HepG2 (cell line): Measurements from ENCODE around the gene UCKL1. TPM values are rescaled to one million over a fixed set of nuclear protein-coding genes. Genes with fewer than 3 reads are reported as not detected.

Experiments
- ELF1 ChIP-seq: sonication (generic); formaldehyde crosslinking; IDR thresholded peaks from 2 replicates; pipeline ENCODE4 v1.4.0; 2020; ENCODE audit warnings: missing genetic modification reagents
- GMEB1 ChIP-seq: sonication (generic); formaldehyde crosslinking; IDR thresholded peaks from 2 replicates; pipeline ENCODE4 v1.5.1; 2020; ENCODE audit warnings: missing genetic modification reagents, mild to moderate bottlenecking, borderline replicate concordance
- HMG20B ChIP-seq: conservative IDR thresholded peaks from 2 replicates; pipeline ENCODE4 v1.6.1; 2016; ENCODE audit warnings: missing genetic modification reagents, missing compliant biosample characterization
- IKZF4 ChIP-seq: sonication (generic); formaldehyde crosslinking; IDR thresholded peaks from 2 replicates; pipeline ENCODE4 v1.5.1; 2020; ENCODE audit warnings: borderline replicate concordance, mild to moderate bottlenecking, low read depth, missing genetic modification reagents; ENCODE audit errors: not compliant biosample characterization
- NFYC ChIP-seq: IDR thresholded peaks from 2 replicates; pipeline ENCODE4 v1.6.1; 2016; ENCODE audit warnings: missing genetic modification reagents, missing compliant biosample characterization
- PPARG ChIP-seq: conservative IDR thresholded peaks from 2 replicates; pipeline ENCODE4 v1.6.1; 2016; ENCODE audit warnings: missing biosample characterization, missing genetic modification reagents
- SNAPC4 ChIP-seq: sonication (generic); formaldehyde crosslinking; IDR thresholded peaks from 2 replicates; pipeline ENCODE4 v1.4.0; 2020; ENCODE audit warnings: mild to moderate bottlenecking, missing genetic modification reagents
- SP5 ChIP-seq: IDR thresholded peaks from 2 replicates; pipeline ENCODE4 v1.6.1; 2016; ENCODE audit warnings: low read depth, borderline replicate concordance
- TBX2 ChIP-seq: sonication (generic); formaldehyde crosslinking; IDR thresholded peaks from 2 replicates; pipeline ENCODE4 v1.5.0; 2020; ENCODE audit warnings: missing genetic modification reagents, mild to moderate bottlenecking, borderline replicate concordance
- ZKSCAN1 ChIP-seq: fragments of 150-350 bp; IDR thresholded peaks from 2 replicates; pipeline ENCODE4 v1.6.1; 2014; ENCODE audit warnings: low read length
- ZNF333 ChIP-seq: sonication (generic); formaldehyde crosslinking; IDR thresholded peaks from 2 replicates; pipeline ENCODE4 v1.4.0; 2020; ENCODE audit warnings: mild to moderate bottlenecking, missing genetic modification reagents, borderline replicate concordance
- ZNF33A ChIP-seq: sonication (generic); formaldehyde crosslinking; IDR thresholded peaks from 2 replicates; pipeline ENCODE4 v1.5.1; 2020; ENCODE audit warnings: missing genetic modification reagents, mild to moderate bottlenecking, moderate library complexity, borderline replicate concordance
- ZSCAN9 ChIP-seq: IDR thresholded peaks from 2 replicates; pipeline ENCODE4 v1.6.1; 2016; ENCODE audit warnings: borderline replicate concordance
- polyA plus RNA-seq, 8 experiments: library from polyadenylated mRNA; depleted of rRNA in 3 of 8; stranded (reverse) in 7 of 8; unstranded in 1 of 8; fragments of >200 nt; fragmentation: Illumina TruSeq in 4 of 8; extraction: Trizol in 4 of 8; gene quantifications; 2 replicates each; pipeline versions ENCODE4 v1.2.1 to v1.2.3, GENCODE V29; 2011 to 2016; ENCODE audit warnings: low read depth in 4 of 8, missing spikeins in 1 of 8, mixed read lengths in 1 of 8; ENCODE audit not compliant: insufficient read depth in 1 of 8
- total RNA-seq, 5 experiments: library from RNA; depleted of rRNA; stranded (reverse); fragments of >200 nt; fragmentation: Illumina TruSeq; extraction: Trizol; gene quantifications; 2 replicates each; pipeline ENCODE4 v1.2.3, GENCODE V29; 2016; ENCODE audit warnings: low read depth in 1 of 5
- TF ChIP-seq, protein P1 (sequence below): sonication (generic); formaldehyde crosslinking; IDR thresholded peaks from 2 replicates; pipeline ENCODE4 v1.9.0; 2021; ENCODE audit warnings: missing genetic modification reagents, borderline replicate concordance
- TF ChIP-seq, protein P2 (sequence below): sonication (generic); formaldehyde crosslinking; IDR thresholded peaks from 2 replicates; pipeline ENCODE4 v1.5.0; 2020; ENCODE audit warnings: mild to moderate bottlenecking, missing genetic modification reagents

Gene UCKL1
- total and polyA plus RNA-seq, 2 of the 13 experiments (the other 11 are each of a cell fraction or from before 2014, with no cell fraction given), result 50.2 to 126 TPM

- TF ChIP-seq SNAPC4 (CRISPR knock-in tag) (peak; percentile 79; the same call in 1 of the 2 replicates), SP5 (peak; percentile 51; the same call in 1 of the 2 replicates), GMEB1 (0 out of 2 replicates have a peak, but pooled peaks have one; percentile 21), ELF1 (CRISPR knock-in tag) (no peak; the same call in 1 of the 2 replicates), NFYC (CRISPR knock-in tag) (no peak), HMG20B (CRISPR knock-in tag) (no peak), ZKSCAN1 (no peak), ZSCAN9 (peak; percentile 59; the same call in 1 of the 2 replicates), ZNF333 (peak; percentile 82; the same call in 1 of the 2 replicates), IKZF4 (no peak), PPARG (CRISPR knock-in tag) (peak; percentile 76), TBX2 (CRISPR knock-in tag) (peak; percentile 83), ZNF33A (CRISPR knock-in tag) (no peak)
- TF ChIP-seq, protein P1, sequence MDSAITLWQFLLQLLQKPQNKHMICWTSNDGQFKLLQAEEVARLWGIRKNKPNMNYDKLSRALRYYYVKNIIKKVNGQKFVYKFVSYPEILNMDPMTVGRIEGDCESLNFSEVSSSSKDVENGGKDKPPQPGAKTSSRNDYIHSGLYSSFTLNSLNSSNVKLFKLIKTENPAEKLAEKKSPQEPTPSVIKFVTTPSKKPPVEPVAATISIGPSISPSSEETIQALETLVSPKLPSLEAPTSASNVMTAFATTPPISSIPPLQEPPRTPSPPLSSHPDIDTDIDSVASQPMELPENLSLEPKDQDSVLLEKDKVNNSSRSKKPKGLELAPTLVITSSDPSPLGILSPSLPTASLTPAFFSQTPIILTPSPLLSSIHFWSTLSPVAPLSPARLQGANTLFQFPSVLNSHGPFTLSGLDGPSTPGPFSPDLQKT, result no peak
- TF ChIP-seq, protein P2, sequence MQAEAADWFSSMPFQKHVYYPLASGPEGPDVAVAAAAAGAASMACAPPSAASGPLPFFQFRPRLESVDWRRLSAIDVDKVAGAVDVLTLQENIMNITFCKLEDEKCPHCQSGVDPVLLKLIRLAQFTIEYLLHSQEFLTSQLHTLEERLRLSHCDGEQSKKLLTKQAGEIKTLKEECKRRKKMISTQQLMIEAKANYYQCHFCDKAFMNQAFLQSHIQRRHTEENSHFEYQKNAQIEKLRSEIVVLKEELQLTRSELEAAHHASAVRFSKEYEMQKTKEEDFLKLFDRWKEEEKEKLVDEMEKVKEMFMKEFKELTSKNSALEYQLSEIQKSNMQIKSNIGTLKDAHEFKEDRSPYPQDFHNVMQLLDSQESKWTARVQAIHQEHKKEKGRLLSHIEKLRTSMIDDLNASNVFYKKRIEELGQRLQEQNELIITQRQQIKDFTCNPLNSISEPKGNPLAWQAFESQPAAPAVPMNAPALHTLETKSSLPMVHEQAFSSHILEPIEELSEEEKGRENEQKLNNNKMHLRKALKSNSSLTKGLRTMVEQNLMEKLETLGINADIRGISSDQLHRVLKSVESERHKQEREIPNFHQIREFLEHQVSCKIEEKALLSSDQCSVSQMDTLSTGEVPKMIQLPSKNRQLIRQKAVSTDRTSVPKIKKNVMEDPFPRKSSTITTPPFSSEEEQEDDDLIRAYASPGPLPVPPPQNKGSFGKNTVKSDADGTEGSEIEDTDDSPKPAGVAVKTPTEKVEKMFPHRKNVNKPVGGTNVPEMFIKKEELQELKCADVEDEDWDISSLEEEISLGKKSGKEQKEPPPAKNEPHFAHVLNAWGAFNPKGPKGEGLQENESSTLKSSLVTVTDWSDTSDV (CRISPR knock-in tag), result peak; percentile 72; the same call in 1 of the 2 replicates
These were observed 12.9 kb upstream of the UCKL1 start (continued) for GRCh38 chr20:63968928-63969760.
